ENCODE results near the gene CDH13.

DNA sequence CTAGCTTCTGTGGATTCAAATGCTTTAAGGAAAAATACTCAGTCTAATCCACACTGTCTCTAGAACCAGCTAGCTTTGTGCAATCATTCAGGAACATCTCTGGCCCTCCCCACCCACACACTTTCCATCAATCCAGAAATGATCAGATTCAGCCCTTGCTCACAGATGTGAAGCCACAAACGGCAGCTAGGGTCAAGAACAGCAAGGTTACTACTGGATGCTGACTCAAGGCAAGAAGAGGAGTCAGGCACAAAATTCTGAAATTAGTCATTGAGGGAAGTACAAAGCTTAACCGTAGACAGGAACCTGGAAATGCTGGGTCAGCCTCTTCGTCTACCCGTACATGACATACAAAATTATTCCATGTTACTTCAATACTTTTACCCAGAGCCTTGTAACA is 174.6 kb downstream of the CDH13 start:
- TF ChIP-seq, protein P1, sequence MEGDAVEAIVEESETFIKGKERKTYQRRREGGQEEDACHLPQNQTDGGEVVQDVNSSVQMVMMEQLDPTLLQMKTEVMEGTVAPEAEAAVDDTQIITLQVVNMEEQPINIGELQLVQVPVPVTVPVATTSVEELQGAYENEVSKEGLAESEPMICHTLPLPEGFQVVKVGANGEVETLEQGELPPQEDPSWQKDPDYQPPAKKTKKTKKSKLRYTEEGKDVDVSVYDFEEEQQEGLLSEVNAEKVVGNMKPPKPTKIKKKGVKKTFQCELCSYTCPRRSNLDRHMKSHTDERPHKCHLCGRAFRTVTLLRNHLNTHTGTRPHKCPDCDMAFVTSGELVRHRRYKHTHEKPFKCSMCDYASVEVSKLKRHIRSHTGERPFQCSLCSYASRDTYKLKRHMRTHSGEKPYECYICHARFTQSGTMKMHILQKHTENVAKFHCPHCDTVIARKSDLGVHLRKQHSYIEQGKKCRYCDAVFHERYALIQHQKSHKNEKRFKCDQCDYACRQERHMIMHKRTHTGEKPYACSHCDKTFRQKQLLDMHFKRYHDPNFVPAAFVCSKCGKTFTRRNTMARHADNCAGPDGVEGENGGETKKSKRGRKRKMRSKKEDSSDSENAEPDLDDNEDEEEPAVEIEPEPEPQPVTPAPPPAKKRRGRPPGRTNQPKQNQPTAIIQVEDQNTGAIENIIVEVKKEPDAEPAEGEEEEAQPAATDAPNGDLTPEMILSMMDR (IDR thresholded peaks at IDR 0.05): no peak
- TF ChIP-seq EP300 (IDR thresholded peaks at IDR 0.05) (no peak), POLR2A (IDR thresholded peaks at IDR 0.05; ENCODE audit: low read depth) (no peak), POLR2AphosphoS5 (IDR thresholded peaks at IDR 0.05) (no peak)

Measured in esophagus muscularis mucosa (tissue), 4 donors.